Measurements from ENCODE around the gene TSEN54. TPM values are rescaled to one million over a fixed set of nuclear protein-coding genes. Genes with fewer than 3 reads are reported as not detected.

The TSEN54 gene
- total and polyA plus RNA-seq, 8 donors, result 15.8 to 54.0 (median 38.9) TPM

- Histone ChIP-seq H3K36me3 (peaks cover 0 to 94% of the 10 kb centered on the region in 2 donors), H3K9me3 (no peaks in the 10 kb centered on the region), H3K4me3 (no peak overlapping the region), H3K27me3 (no peaks in the 10 kb centered on the region), H3K27ac (no peak overlapping the region), H3K4me1 (peaks cover 0 to 33% of the 10 kb centered on the region in 2 donors)
- ATAC-seq, result no peak
- DNase-seq, result peak in 1 of 4 donors; percentile 67
- intact Hi-C loops (cut with DNase I), result no loop called here
- no peak for TF ChIP-seq CTCF (IDR thresholded peaks at IDR 0.05)
Measured at GRCh38 chr17:75503337-75503950, 12.9 kb upstream of the TSEN54 start.

- H3K27ac ChIP-seq, result no peak overlapping the region
- H3K36me3 ChIP-seq, result peaks cover 0 to 89% of the 10 kb centered on the region in 2 donors
- H3K4me1 ChIP-seq, result peaks cover 5 to 35% of the 10 kb centered on the region in 2 donors
- no peak for TF ChIP-seq CTCF (IDR thresholded peaks at IDR 0.05)
- intact Hi-C loops (cut with DNase I), result no loop called here
- no peaks in the 10 kb centered on the region for H3K9me3 ChIP-seq
- DNase-seq (no peak), ATAC-seq (no peak)
- H3K27me3 ChIP-seq, result no peaks in the 10 kb centered on the region
- no peak overlapping the region for H3K4me3 ChIP-seq
Measured at GRCh38 chr17:75503976-75504346, 12.4 kb upstream of the TSEN54 start.

- Histone ChIP-seq H3K4me1 (peaks cover 7 to 40% of the 10 kb centered on the region in 2 donors), H3K27ac (no peak overlapping the region), H3K27me3 (no peaks in the 10 kb centered on the region), H3K36me3 (peaks cover 0 to 84% of the 10 kb centered on the region in 2 donors), H3K9me3 (no peaks in the 10 kb centered on the region), H3K4me3 (no peak overlapping the region)
- DNase-seq (peak in 1 of 4 donors; percentile 82), ATAC-seq (peak; percentile 50)
- peak; percentile 15 to 56 for TF ChIP-seq CTCF (IDR thresholded peaks at IDR 0.05)
- intact Hi-C loops (cut with DNase I), result no loop called here
Measured at GRCh38 chr17:75504347-75505151, 11.8 kb upstream of the TSEN54 start.

- Histone ChIP-seq H3K4me3 (no peak overlapping the region), H3K4me1 (peaks cover 7 to 36% of the 10 kb centered on the region in 2 donors), H3K9me3 (no peaks in the 10 kb centered on the region), H3K27me3 (no peaks in the 10 kb centered on the region), H3K27ac (no peak overlapping the region), H3K36me3 (peaks cover 0 to 79% of the 10 kb centered on the region in 2 donors)
- DNase-seq (no peak), ATAC-seq (no peak)
- intact Hi-C loops (cut with DNase I), result no loop called here
- no peak for TF ChIP-seq CTCF (IDR thresholded peaks at IDR 0.05)
Measured at GRCh38 chr17:75505152-75505409, 11.2 kb upstream of the TSEN54 start.

- ATAC-seq (no peak), DNase-seq (no peak)
- no peak for TF ChIP-seq CTCF (IDR thresholded peaks at IDR 0.05)
- peak overlapping the region in 1 of 2 donors; percentile 18 for H3K27ac ChIP-seq
- peaks cover 7 to 36% of the 10 kb centered on the region in 2 donors for H3K4me1 ChIP-seq
- H3K9me3 ChIP-seq, result no peaks in the 10 kb centered on the region
- peaks cover 0 to 73% of the 10 kb centered on the region in 2 donors for H3K36me3 ChIP-seq
- H3K4me3 ChIP-seq, result no peak overlapping the region
- no peaks in the 10 kb centered on the region for H3K27me3 ChIP-seq
- intact Hi-C loops (cut with DNase I), result no loop called here
Measured at GRCh38 chr17:75505640-75506039, 10.7 kb upstream of the TSEN54 start.

Data from left lung (tissue), 10 donors.